Upper lobe of left lung (tissue), 4 donors: Measurements from ENCODE around the gene RASAL2.

Source experiments
- POLR2A ChIP-seq, 4 donors: fragments of 450-650 bp; IDR thresholded peaks; one replicate each; pipeline ENCODE4 v1.5.1; 2016 to 2017; ENCODE audit warnings: antibody characterized with exemption in 4 of 4, mild to moderate bottlenecking in 2 of 4
- TF ChIP-seq, protein P1 (sequence below), 6 experiments: fragments of 450-650 bp in 4 of 6; fragments of 200-600 bp in 2 of 6; sonication (generic) in 2 of 6; IDR thresholded peaks; one replicate each; pipeline ENCODE4 v1.5.1; 2016 to 2019; ENCODE audit warnings: antibody characterized with exemption in 6 of 6

DNA sequence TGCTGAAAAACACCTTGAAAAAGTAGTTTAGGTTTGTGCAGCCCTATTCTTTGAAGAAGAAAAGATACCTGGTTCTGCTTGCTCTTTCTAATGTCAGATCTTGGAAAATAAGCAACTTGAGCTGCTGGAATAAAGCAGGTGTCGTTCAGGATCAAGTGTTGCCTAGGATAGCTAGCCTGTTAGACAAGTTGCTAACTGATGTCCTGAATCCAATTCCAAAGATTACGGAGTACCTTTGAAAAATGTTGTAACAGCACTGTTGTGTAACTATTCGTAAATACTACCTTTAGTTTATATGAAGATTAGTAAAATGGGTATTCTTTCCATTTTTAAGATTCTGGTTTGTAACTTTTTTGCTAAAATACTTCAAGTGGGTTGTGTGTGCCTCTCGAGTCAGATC is 251.3 kb downstream of the RASAL2 start:
- TF ChIP-seq POLR2A (IDR thresholded peaks at IDR 0.05): no peak
- TF ChIP-seq, protein P1, sequence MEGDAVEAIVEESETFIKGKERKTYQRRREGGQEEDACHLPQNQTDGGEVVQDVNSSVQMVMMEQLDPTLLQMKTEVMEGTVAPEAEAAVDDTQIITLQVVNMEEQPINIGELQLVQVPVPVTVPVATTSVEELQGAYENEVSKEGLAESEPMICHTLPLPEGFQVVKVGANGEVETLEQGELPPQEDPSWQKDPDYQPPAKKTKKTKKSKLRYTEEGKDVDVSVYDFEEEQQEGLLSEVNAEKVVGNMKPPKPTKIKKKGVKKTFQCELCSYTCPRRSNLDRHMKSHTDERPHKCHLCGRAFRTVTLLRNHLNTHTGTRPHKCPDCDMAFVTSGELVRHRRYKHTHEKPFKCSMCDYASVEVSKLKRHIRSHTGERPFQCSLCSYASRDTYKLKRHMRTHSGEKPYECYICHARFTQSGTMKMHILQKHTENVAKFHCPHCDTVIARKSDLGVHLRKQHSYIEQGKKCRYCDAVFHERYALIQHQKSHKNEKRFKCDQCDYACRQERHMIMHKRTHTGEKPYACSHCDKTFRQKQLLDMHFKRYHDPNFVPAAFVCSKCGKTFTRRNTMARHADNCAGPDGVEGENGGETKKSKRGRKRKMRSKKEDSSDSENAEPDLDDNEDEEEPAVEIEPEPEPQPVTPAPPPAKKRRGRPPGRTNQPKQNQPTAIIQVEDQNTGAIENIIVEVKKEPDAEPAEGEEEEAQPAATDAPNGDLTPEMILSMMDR (IDR thresholded peaks at IDR 0.05): no peak
